ENCODE results near the gene HOXC9. TPM values are rescaled to one million over a fixed set of nuclear protein-coding genes. Genes with fewer than 3 reads are reported as not detected.
A peak's percentile ranks its signal among the peaks of the same experiment; 100 is the strongest.

Gene HOXC9
- polyA plus RNA-seq, 1 of the 3 experiments (the other 2 are of a cell fraction): 1.9 TPM

DNA sequence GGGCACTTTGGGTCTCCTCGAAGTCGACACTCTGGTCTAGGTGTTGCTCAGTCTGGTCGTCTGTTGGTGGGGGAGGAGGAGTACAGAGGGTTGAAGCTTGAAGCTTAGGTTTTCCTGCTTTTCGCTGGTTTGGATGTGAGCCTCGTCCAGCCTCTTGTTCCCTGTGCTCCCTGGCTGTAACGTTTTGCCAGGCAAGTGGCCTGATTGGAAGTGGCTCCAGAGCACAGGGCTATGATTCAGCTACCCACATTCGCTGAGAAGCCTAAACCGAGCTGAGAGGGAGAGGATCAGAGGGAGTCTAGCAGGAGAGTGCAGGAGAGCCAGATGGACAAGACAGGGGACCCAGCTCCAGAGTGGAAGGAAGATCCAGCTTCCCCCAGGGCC lies 8.9 kb upstream of the HOXC9 start:
- no peaks in the 10 kb centered on the region for H3K36me3 ChIP-seq (replicated peaks in 1 of 2; ENCODE audit: control insufficient read depth in 1 of 2, insufficient read depth in 2 of 2, low read length in 1 of 2)
- H3K27ac ChIP-seq (ENCODE audit: low read depth in 2 of 2, low read length in 1 of 2): no peak overlapping the region
- H3K4me1 ChIP-seq (ENCODE audit: control insufficient read depth in 1 of 2, insufficient read depth in 2 of 2, low read depth in 1 of 2, low read length in 1 of 2): peaks cover 0 to 6% of the 10 kb centered on the region in 2 experiments; a peak in 1 of 4 replicates
- peaks cover 5% of the 10 kb centered on the region for H3F3A ChIP-seq (replicated peaks; ENCODE audit: insufficient read depth)
- no peaks in the 10 kb centered on the region for H3K9me2 ChIP-seq
- POLR2A ChIA-PET: interaction anchor here (1.4 kb wide), 1 partner anchor 18 kb away, joined by 4 read pairs; the partner anchor contains the start of gene HOXC8
- 12% methylated on average over 8 of the region's 8 CpGs for WGBS (ENCODE audit: low lambda C conversion rate)
- no peaks in the 10 kb centered on the region for H3K9me3 ChIP-seq
- H4K20me1 ChIP-seq (ENCODE audit: insufficient read depth): no peaks in the 10 kb centered on the region
- H2AFZ ChIP-seq (ENCODE audit: low read depth): no peak overlapping the region
- no peak overlapping the region for H3K4me3 ChIP-seq (ENCODE audit: low read depth in 2 of 2, low read length in 1 of 2)
- CTCF ChIA-PET: interaction anchor here (0.6 to 12.8 kb wide), 19 partner anchors 8 to 408 kb away, joined by 3 to 194 read pairs (median 7); partner anchors contain the start of genes HOTAIR, HOXC11 and HOXC9
- H3K79me2 ChIP-seq (ENCODE audit: insufficient read depth): no peaks in the 10 kb centered on the region
- H3K27me3 ChIP-seq (ENCODE audit: insufficient read depth): peaks cover 100% of the 10 kb centered on the region
- no peak for DNase-seq
- TF ChIP-seq RCOR1 (IDR thresholded peaks at IDR 0.05; ENCODE audit: low read length) (no peak), NFIC (IDR thresholded peaks at IDR 0.05; ENCODE audit: borderline replicate concordance) (no peak), JUND (IDR thresholded peaks at IDR 0.05) (no peak), YY1 (IDR thresholded peaks at IDR 0.05; ENCODE audit: low read depth) (no peak), SIN3A (IDR thresholded peaks at IDR 0.05; ENCODE audit: borderline replicate concordance, low read depth, low read length) (no peak), RXRA (IDR thresholded peaks at IDR 0.05; ENCODE audit: borderline replicate concordance, low read depth) (no peak), EZH2phosphoT487 (IDR thresholded peaks at IDR 0.05; ENCODE audit: borderline replicate concordance, low read depth) (no peak), GABPA (IDR thresholded peaks at IDR 0.05; ENCODE audit: low read depth) (no peak), CHD2 (IDR thresholded peaks at IDR 0.05; ENCODE audit: low read length, partially characterized antibody) (no peak), POLR2AphosphoS5 (IDR thresholded peaks at IDR 0.05; ENCODE audit: low read depth, low read length) (no peak)
- TF ChIP-seq, protein P1, sequence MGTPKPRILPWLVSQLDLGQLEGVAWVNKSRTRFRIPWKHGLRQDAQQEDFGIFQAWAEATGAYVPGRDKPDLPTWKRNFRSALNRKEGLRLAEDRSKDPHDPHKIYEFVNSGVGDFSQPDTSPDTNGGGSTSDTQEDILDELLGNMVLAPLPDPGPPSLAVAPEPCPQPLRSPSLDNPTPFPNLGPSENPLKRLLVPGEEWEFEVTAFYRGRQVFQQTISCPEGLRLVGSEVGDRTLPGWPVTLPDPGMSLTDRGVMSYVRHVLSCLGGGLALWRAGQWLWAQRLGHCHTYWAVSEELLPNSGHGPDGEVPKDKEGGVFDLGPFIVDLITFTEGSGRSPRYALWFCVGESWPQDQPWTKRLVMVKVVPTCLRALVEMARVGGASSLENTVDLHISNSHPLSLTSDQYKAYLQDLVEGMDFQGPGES (IDR thresholded peaks at IDR 0.05; ENCODE audit: low read depth, low read length): no peak
- H3K9ac ChIP-seq: no peak overlapping the region
- H3K4me2 ChIP-seq: peak overlapping the region; percentile 48; the same call in 1 of the 2 replicates

DNA sequence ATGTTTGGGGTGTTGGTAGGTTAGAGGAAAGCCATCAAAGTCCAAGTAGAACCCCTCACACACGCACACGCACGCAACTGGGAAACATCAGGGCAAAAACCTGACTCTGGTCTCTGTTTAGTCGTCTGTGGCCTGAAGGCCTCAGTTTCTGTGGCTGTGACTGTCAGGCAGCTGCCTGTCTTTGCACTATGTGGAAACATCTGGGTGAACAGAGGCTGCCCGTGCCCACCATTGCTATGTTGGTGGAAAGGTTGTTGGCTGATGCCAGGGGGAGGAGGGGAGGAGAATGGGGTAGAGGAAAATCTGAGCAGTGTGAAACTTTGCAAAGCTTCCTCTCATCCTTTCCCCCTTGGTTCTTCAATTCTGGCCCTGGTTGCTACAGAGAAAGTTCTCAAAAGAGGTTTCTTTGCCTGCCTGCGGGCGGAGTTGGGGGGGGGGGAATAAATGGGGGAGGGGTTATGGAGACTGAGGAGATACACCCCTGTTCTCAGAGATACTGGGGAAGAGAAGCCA lies 7.5 kb upstream of the HOXC9 start:
- H3K4me3 ChIP-seq (ENCODE audit: low read depth in 2 of 2, low read length in 1 of 2): no peak overlapping the region
- no peak for TF ChIP-seq YY1 (IDR thresholded peaks at IDR 0.05; ENCODE audit: low read depth)
- no peak for TF ChIP-seq MXI1 (IDR thresholded peaks at IDR 0.05; ENCODE audit: low read depth, low read length)
- TF ChIP-seq, protein P1 (IDR thresholded peaks at IDR 0.05; ENCODE audit: low read depth, low read length): no peak
- no peak for TF ChIP-seq CHD2 (IDR thresholded peaks at IDR 0.05; ENCODE audit: low read length, partially characterized antibody)
- no peak for TF ChIP-seq EZH2phosphoT487 (IDR thresholded peaks at IDR 0.05; ENCODE audit: borderline replicate concordance, low read depth)
- TF ChIP-seq, protein P2, sequence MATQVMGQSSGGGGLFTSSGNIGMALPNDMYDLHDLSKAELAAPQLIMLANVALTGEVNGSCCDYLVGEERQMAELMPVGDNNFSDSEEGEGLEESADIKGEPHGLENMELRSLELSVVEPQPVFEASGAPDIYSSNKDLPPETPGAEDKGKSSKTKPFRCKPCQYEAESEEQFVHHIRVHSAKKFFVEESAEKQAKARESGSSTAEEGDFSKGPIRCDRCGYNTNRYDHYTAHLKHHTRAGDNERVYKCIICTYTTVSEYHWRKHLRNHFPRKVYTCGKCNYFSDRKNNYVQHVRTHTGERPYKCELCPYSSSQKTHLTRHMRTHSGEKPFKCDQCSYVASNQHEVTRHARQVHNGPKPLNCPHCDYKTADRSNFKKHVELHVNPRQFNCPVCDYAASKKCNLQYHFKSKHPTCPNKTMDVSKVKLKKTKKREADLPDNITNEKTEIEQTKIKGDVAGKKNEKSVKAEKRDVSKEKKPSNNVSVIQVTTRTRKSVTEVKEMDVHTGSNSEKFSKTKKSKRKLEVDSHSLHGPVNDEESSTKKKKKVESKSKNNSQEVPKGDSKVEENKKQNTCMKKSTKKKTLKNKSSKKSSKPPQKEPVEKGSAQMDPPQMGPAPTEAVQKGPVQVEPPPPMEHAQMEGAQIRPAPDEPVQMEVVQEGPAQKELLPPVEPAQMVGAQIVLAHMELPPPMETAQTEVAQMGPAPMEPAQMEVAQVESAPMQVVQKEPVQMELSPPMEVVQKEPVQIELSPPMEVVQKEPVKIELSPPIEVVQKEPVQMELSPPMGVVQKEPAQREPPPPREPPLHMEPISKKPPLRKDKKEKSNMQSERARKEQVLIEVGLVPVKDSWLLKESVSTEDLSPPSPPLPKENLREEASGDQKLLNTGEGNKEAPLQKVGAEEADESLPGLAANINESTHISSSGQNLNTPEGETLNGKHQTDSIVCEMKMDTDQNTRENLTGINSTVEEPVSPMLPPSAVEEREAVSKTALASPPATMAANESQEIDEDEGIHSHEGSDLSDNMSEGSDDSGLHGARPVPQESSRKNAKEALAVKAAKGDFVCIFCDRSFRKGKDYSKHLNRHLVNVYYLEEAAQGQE (IDR thresholded peaks at IDR 0.05; ENCODE audit: low read depth, low read length): no peak
- no peak for TF ChIP-seq TCF12 (IDR thresholded peaks at IDR 0.05)
- no peak for TF ChIP-seq FOSL2 (IDR thresholded peaks at IDR 0.05; ENCODE audit: borderline replicate concordance, low read depth)
- TF ChIP-seq, protein P3, sequence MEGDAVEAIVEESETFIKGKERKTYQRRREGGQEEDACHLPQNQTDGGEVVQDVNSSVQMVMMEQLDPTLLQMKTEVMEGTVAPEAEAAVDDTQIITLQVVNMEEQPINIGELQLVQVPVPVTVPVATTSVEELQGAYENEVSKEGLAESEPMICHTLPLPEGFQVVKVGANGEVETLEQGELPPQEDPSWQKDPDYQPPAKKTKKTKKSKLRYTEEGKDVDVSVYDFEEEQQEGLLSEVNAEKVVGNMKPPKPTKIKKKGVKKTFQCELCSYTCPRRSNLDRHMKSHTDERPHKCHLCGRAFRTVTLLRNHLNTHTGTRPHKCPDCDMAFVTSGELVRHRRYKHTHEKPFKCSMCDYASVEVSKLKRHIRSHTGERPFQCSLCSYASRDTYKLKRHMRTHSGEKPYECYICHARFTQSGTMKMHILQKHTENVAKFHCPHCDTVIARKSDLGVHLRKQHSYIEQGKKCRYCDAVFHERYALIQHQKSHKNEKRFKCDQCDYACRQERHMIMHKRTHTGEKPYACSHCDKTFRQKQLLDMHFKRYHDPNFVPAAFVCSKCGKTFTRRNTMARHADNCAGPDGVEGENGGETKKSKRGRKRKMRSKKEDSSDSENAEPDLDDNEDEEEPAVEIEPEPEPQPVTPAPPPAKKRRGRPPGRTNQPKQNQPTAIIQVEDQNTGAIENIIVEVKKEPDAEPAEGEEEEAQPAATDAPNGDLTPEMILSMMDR (IDR thresholded peaks at IDR 0.05): no peak
- TF ChIP-seq TAF1 (IDR thresholded peaks at IDR 0.05; ENCODE audit: borderline replicate concordance, low read depth, low read length): no peak
- no peak for TF ChIP-seq GABPA (IDR thresholded peaks at IDR 0.05; ENCODE audit: low read depth)
- TF ChIP-seq MEF2A (IDR thresholded peaks at IDR 0.05; ENCODE audit: borderline replicate concordance, low read depth): no peak
- no peak for TF ChIP-seq SIN3A (IDR thresholded peaks at IDR 0.05; ENCODE audit: borderline replicate concordance, low read depth, low read length)
- TF ChIP-seq RFX5 (IDR thresholded peaks at IDR 0.05; ENCODE audit: low read length): no peak
- CTCF ChIA-PET: interaction anchor here (0.9 to 12.8 kb wide), 17 partner anchors 8 to 407 kb away, joined by 3 to 194 read pairs (median 6); partner anchors contain the start of genes HOTAIR, HOXC10, HOXC11 and HOXC5

More for the DNA sequence above, 7.5 kb upstream of the HOXC9 start:
- Histone ChIP-seq H4K20me1 (ENCODE audit: insufficient read depth) (no peaks in the 10 kb centered on the region), H3K27me3 (ENCODE audit: insufficient read depth) (peaks cover 88% of the 10 kb centered on the region), H3K9ac (no peak overlapping the region), H3K9me3 (no peaks in the 10 kb centered on the region), H3K4me1 (ENCODE audit: control insufficient read depth in 1 of 2, insufficient read depth in 2 of 2, low read depth in 1 of 2, low read length in 1 of 2) (peaks cover 0 to 4% of the 10 kb centered on the region in 2 experiments; a peak in 2 of 4 replicates), H3K27ac (ENCODE audit: low read depth in 2 of 2, low read length in 1 of 2) (no peak overlapping the region), H3K36me3 (replicated peaks in 1 of 2; ENCODE audit: control insufficient read depth in 1 of 2, insufficient read depth in 2 of 2, low read length in 1 of 2) (no peaks in the 10 kb centered on the region), H3K9me2 (no peaks in the 10 kb centered on the region), H3F3A (replicated peaks; ENCODE audit: insufficient read depth) (peaks cover 5% of the 10 kb centered on the region), H3K79me2 (ENCODE audit: insufficient read depth) (no peaks in the 10 kb centered on the region), H2AFZ (ENCODE audit: low read depth) (no peak overlapping the region), H3K4me2 (no peak overlapping the region)
- WGBS (ENCODE audit: low lambda C conversion rate): 52% methylated on average over 7 of the region's 7 CpGs
- no peak for DNase-seq
- POLR2A ChIA-PET: no interaction called here

All from SK-N-SH (cell line).